Stimulated activated CD8-positive, alpha-beta memory T cell treated with anti-CD3 and anti-CD28 coated beads, Interleukin-12 subunit alpha, Interleukin-12 subunit beta, amount 100 ng/mL, for 4 hours (primary cell): ENCODE results near the gene DPEP2.
A peak's percentile ranks its signal among the peaks of the same experiment; 100 is the strongest.
"Not testable (repeated sequence)": the region's sequence is repeated elsewhere in the genome, so short reads cannot be mapped to it uniquely, and the experiment has no call there.

Source experiments
- DNase-seq: peaks from one replicate; pipeline ENCODE4 v3.0.0-alpha.2; 2020; ENCODE audit warnings: low read depth

Gene DPEP2

GRCh38 chr16:68005786-68006286 is 6.6 kb upstream of the DPEP2 start:
- DNase-seq = no peak

GRCh38 chr16:68005211-68005610 is 5.9 kb upstream of the DPEP2 start:
- DNase-seq = no peak

- DNase-seq = no peak
Measured at GRCh38 chr16:68003031-68003430, 3.7 kb upstream of the DPEP2 start.

- DNase-seq = no peak
Measured at GRCh38 chr16:68000450-68000849, 1.2 kb upstream of the DPEP2 start.

GRCh38 chr16:67999985-68000384 is 701 bp upstream of the DPEP2 start:
- DNase-seq = no peak

- not testable (repeated sequence) for DNase-seq
Measured at GRCh38 chr16:67998231-67998778, 979 bp downstream of the DPEP2 start.

- DNase-seq = no peak
Measured at GRCh38 chr16:67996666-67997065, 2.6 kb downstream of the DPEP2 start.

GRCh38 chr16:67995423-67995822 is 3.9 kb downstream of the DPEP2 start:
- DNase-seq = no peak

- not testable (repeated sequence) for DNase-seq
Measured at GRCh38 chr16:67994040-67994408, 5.3 kb downstream of the DPEP2 start.

- peak; percentile 72 for DNase-seq
Measured at GRCh38 chr16:67993207-67994039, 5.9 kb downstream of the DPEP2 start.

GRCh38 chr16:67992661-67993206 is 6.5 kb downstream of the DPEP2 start:
- no peak for DNase-seq

GRCh38 chr16:67990018-67990386 is 9.3 kb downstream of the DPEP2 start:
- no peak for DNase-seq

GRCh38 chr16:67989322-67990017 is 9.8 kb downstream of the DPEP2 start:
- no peak for DNase-seq

GRCh38 chr16:67988675-67989074 is 10.6 kb downstream of the DPEP2 start:
- DNase-seq = no peak

- DNase-seq = no peak
Measured at GRCh38 chr16:67987460-67988160, 11.7 kb downstream of the DPEP2 start.

GRCh38 chr16:67986949-67987348 is 12.3 kb downstream of the DPEP2 start:
- no peak for DNase-seq

GRCh38 chr16:67982011-67982696 is 17.1 kb downstream of the DPEP2 start:
- DNase-seq = no peak

- no peak for DNase-seq
Measured at GRCh38 chr16:67979955-67980678, 19.2 kb downstream of the DPEP2 start, which contains the start of gene DPEP3. DPEP3 (minus strand) TSS chr16:67980499; CDS start chr16:67980380, 119 bp downstream.

GRCh38 chr16:67977469-67978227 is 21.6 kb downstream of the DPEP2 start:
- DNase-seq = no peak

- DNase-seq = no peak
Measured at GRCh38 chr16:67977005-67977404, 22.3 kb downstream of the DPEP2 start.
